GM12878 (cell line): Measurements from ENCODE around the gene NFILZ. TPM values are rescaled to one million over a fixed set of nuclear protein-coding genes. Genes with fewer than 3 reads are reported as not detected.

Experiments used
- ATAC-seq: fragments of 200-7000 bp; cut with Tn5 transposase; 3 replicates; pipeline ENCODE4 v1.9.1; 2020; ENCODE audit warnings: mild to moderate bottlenecking, moderate library complexity
- BruUV-seq: library from RNA; stranded (reverse); fragments of 400-500 nt; replicated peaks from 2 replicates; lab custom pipeline; 2021; lab: Mats Ljungman, UMichigan
- CTCF ChIA-PET: fragments of 300-600 bp; sonication (Branson Sonifier 250); formaldehyde crosslinking; extraction: SDS; loops from one replicate; lab custom pipeline; 2021; ENCODE audit warnings: inconsistent platforms; lab: Yijun Ruan, JAX
- POLR2A ChIA-PET: fragments of 350-600 bp; formaldehyde crosslinking; extraction: SDS; loops from one replicate; lab custom pipeline; 2021; ENCODE audit warnings: inconsistent platforms; lab: Charles Lee
- RAD21 ChIA-PET: fragments of 300-600 bp; sonication (Branson Sonifier 250); formaldehyde crosslinking; loops from one replicate; lab custom pipeline; 2023; ENCODE audit warnings: antibody characterized with exemption; ENCODE audit not compliant: unreplicated experiment; lab: Charles Lee
- SMC1A ChIA-PET: fragments of 300-600 bp; sonication (Branson Sonifier 250); formaldehyde crosslinking; loops from one replicate; lab custom pipeline; 2023; ENCODE audit not compliant: unreplicated experiment, uncharacterized antibody; lab: Charles Lee
- DNase-seq: peaks from one replicate; pipeline ENCODE4 v3.0.0-alpha.2; 2011; ENCODE audit warnings: low read depth, low spot score
- FAIRE-seq: peaks from 3 replicates; lab custom pipeline; 2011; peaks lifted over from hg19 to GRCh38; lab: Jason Lieb, UNC
- H2AFZ ChIP-seq: 2 replicates; pipeline ENCODE4 v1.6.0; 2011; ENCODE audit warnings: low read depth, low read length, control low read depth; ENCODE audit not compliant: control insufficient read depth
- H3K27ac ChIP-seq: 2 replicates; pipeline ENCODE4 v1.5.1; 2011; ENCODE audit warnings: control low read depth; ENCODE audit not compliant: control insufficient read depth, insufficient read depth
- H3K27me3 ChIP-seq, 2 experiments: replicated peaks in 1 of 2; 2 replicates each; pipeline versions ENCODE4 v1.6.0 to v1.6.1; 2011; ENCODE audit warnings: low read length in 1 of 2; ENCODE audit not compliant: control insufficient read depth in 2 of 2, insufficient read depth in 2 of 2
- H3K36me3 ChIP-seq, 2 experiments: 2 replicates each; pipeline ENCODE4 v1.5.1; 2011; ENCODE audit warnings: low read length in 1 of 2; ENCODE audit not compliant: control insufficient read depth in 2 of 2, insufficient read depth in 2 of 2
- H3K4me1 ChIP-seq: 2 replicates; pipeline ENCODE4 v1.6.1; 2011; ENCODE audit warnings: mild to moderate bottlenecking, low read length, moderate library complexity, mixed read lengths; ENCODE audit not compliant: control insufficient read depth, insufficient read depth
- H3K4me2 ChIP-seq: 2 replicates; pipeline ENCODE4 v1.6.0; 2011; ENCODE audit warnings: control low read depth; ENCODE audit not compliant: control insufficient read depth, insufficient read depth
- H3K4me3 ChIP-seq: fragments of 200-600 bp; sonication (generic); 2 replicates; pipeline ENCODE4 v1.5.1; 2016
- H3K79me2 ChIP-seq: 2 replicates; pipeline ENCODE4 v1.6.0; 2011; ENCODE audit warnings: low read length; ENCODE audit not compliant: control insufficient read depth, insufficient read depth
- H3K9ac ChIP-seq: 2 replicates; pipeline ENCODE4 v1.8.0; 2011; ENCODE audit warnings: low read length, control low read depth, mixed read lengths; ENCODE audit not compliant: control insufficient read depth, insufficient read depth
- H3K9me3 ChIP-seq: replicated peaks from 3 replicates; pipeline ENCODE4 v1.5.1; 2011; ENCODE audit warnings: mild to moderate bottlenecking, low read length; ENCODE audit not compliant: control insufficient read depth, insufficient read depth
- H4K20me1 ChIP-seq: 2 replicates; pipeline ENCODE4 v1.6.0; 2011; ENCODE audit not compliant: control insufficient read depth, insufficient read depth
- BACH1 ChIP-seq: fragments of 450-650 bp; IDR thresholded peaks from 2 replicates; pipeline ENCODE4 v1.6.1; 2017; ENCODE audit warnings: mild to moderate bottlenecking, borderline replicate concordance
- CREM ChIP-seq: IDR thresholded peaks from 2 replicates; pipeline ENCODE4 v1.6.1; 2014; ENCODE audit warnings: antibody characterized with exemption, low read depth
- E2F8 ChIP-seq: fragments of 450-650 bp; IDR thresholded peaks from 2 replicates; pipeline ENCODE4 v1.6.1; 2018; ENCODE audit warnings: mild to moderate bottlenecking, low read depth, moderate library complexity; ENCODE audit not compliant: partially characterized antibody
- EED ChIP-seq: sonication (generic); IDR thresholded peaks from 2 replicates; pipeline ENCODE4 v1.6.1; 2016; ENCODE audit warnings: antibody characterized with exemption, low read depth
- EGR1 ChIP-seq, 2 experiments: IDR thresholded peaks; 1 replicate in 1 of 2; 2 replicates in 1 of 2; pipeline ENCODE4 v1.6.1; 2011 to 2012; ENCODE audit warnings: low read depth in 2 of 2, low read length in 2 of 2, borderline replicate concordance in 1 of 2, mild to moderate bottlenecking in 1 of 2, moderate library complexity in 1 of 2
- IKZF1 ChIP-seq: fragments of 450-650 bp; conservative IDR thresholded peaks from 2 replicates; pipeline ENCODE4 v1.6.1; 2017; ENCODE audit warnings: antibody characterized with exemption, mild to moderate bottlenecking
- MEF2B ChIP-seq: fragments of 450-650 bp; IDR thresholded peaks from 2 replicates; pipeline ENCODE4 v1.6.1; 2018; ENCODE audit warnings: mild to moderate bottlenecking, moderate library complexity; ENCODE audit not compliant: partially characterized antibody, poor library complexity, severe bottlenecking
- MXI1 ChIP-seq: fragments of 150-350 bp; IDR thresholded peaks from 2 replicates; pipeline ENCODE4 v1.6.1; 2011; ENCODE audit warnings: low read depth, mild to moderate bottlenecking, inconsistent platforms, low read length, improper control_type of control experiment
- MYB ChIP-seq: fragments of 150-350 bp; IDR thresholded peaks from 2 replicates; pipeline ENCODE4 v1.6.1; 2014; ENCODE audit warnings: mild to moderate bottlenecking, low read depth, low read length, borderline replicate concordance
- NRF1 ChIP-seq: conservative IDR thresholded peaks from 2 replicates; pipeline ENCODE4 v1.6.1; 2011; ENCODE audit warnings: mild to moderate bottlenecking, low read depth, low read length, improper control_type of control experiment
- POLR2AphosphoS5 ChIP-seq: IDR thresholded peaks from 2 replicates; pipeline ENCODE4 v1.6.1; 2011; ENCODE audit warnings: mild to moderate bottlenecking, low read length, inconsistent platforms
- SMC3 ChIP-seq: IDR thresholded peaks from 2 replicates; pipeline ENCODE4 v1.6.1; 2011; ENCODE audit warnings: low read length, improper control_type of control experiment, borderline replicate concordance
- USF2 ChIP-seq: IDR thresholded peaks from 2 replicates; pipeline ENCODE4 v1.6.1; 2011; ENCODE audit warnings: low read depth, low read length, improper control_type of control experiment, borderline replicate concordance
- ZNF24 ChIP-seq: fragments of 450-650 bp; IDR thresholded peaks from 2 replicates; pipeline ENCODE4 v1.6.1; 2017; ENCODE audit warnings: antibody characterized with exemption, mild to moderate bottlenecking
- ZSCAN29 ChIP-seq: fragments of 450-650 bp; IDR thresholded peaks from 2 replicates; pipeline ENCODE4 v1.6.1; 2017; ENCODE audit warnings: mild to moderate bottlenecking, moderate library complexity
- WGBS: methylation state at CpG from one replicate; pipeline ENCODE4 v1.1.6; 2016; ENCODE audit warnings: low lambda C conversion rate; ENCODE audit not compliant: insufficient replicate concordance, insufficient coverage; ENCODE audit errors: missing lambda C conversion rate; 5-methylcytosine and 5-hydroxymethylcytosine counted together
- in situ Hi-C: fragments of 300-500 bp; cut with MboI; formaldehyde crosslinking; loops from 9 replicates; pipeline ENCODE4 v1.14.3; 2018; ENCODE audit warnings: mixed read lengths
- intact Hi-C: fragments of 100-400 bp; cut with micrococcal nuclease; formaldehyde crosslinking; loops from one replicate; pipeline ENCODE4 v1.14.2; 2022; ENCODE audit not compliant: unreplicated experiment
- polyA plus RNA-seq, 11 experiments: library from polyadenylated mRNA; depleted of rRNA in 4 of 11; unstranded in 6 of 11; stranded (reverse) in 5 of 11; fragments of >200 nt; fragmentation: Nextera tagmentation in 4 of 11; fragmentation: Illumina TruSeq in 1 of 11; extraction: Ambion mirVana in 4 of 11; extraction: Trizol in 1 of 11; gene quantifications; 1 replicate in 1 of 11; 2 replicates in 10 of 11; pipeline versions ENCODE4 v1.2.1 to v1.2.3, GENCODE V29; 2011 to 2016; ENCODE audit warnings: inconsistent platforms in 2 of 11, missing spikeins in 2 of 11, low read depth in 1 of 11
- total RNA-seq, 4 experiments: library from RNA; depleted of rRNA in 3 of 4; stranded (reverse); fragments of >200 nt in 3 of 4; fragmentation: Illumina TruSeq in 1 of 4; extraction: Trizol in 1 of 4; gene quantifications; 2 replicates each; pipeline versions ENCODE4 v1.2.1 to v1.2.3, GENCODE V29; 2013 to 2021
- TF ChIP-seq, protein P1 (sequence below): fragments of 450-650 bp; IDR thresholded peaks from 2 replicates; pipeline ENCODE4 v1.6.1; 2016; ENCODE audit warnings: mild to moderate bottlenecking

Gene NFILZ
- total and polyA plus RNA-seq, 10 of the 15 experiments (the other 5 are each of a cell fraction or from before 2014, with no cell fraction given): not detected

GRCh38 chr19:8666814-8667405, 36.5 kb downstream of the NFILZ start:
- POLR2A ChIA-PET: no interaction called here
- ATAC-seq: no peak
- Histone ChIP-seq H3K4me3 (no peak overlapping the region), H3K4me1 (no peaks in the 10 kb centered on the region), H3K9ac (no peak overlapping the region), H3K27ac (no peak overlapping the region), H3K4me2 (no peak overlapping the region), H2AFZ (no peak overlapping the region), H3K9me3 (no peaks in the 10 kb centered on the region; the same call in 2 of the 3 replicates), H3K27me3 (no peaks in the 10 kb centered on the region), H4K20me1 (no peaks in the 10 kb centered on the region), H3K36me3 (no peaks in the 10 kb centered on the region), H3K79me2 (no peaks in the 10 kb centered on the region)
- in situ Hi-C loops: no loop called here
- TF ChIP-seq IKZF1 (no peak), POLR2AphosphoS5 (no peak), EGR1 (IDR thresholded peaks at IDR 0.05; ENCODE audit: borderline replicate concordance in 1 of 2, low read depth in 2 of 2, low read length in 2 of 2) (no peak), CREM (no peak), E2F8 (no peak), BACH1 (no peak), ZNF24 (no peak), MEF2B (no peak), NRF1 (no peak), ZSCAN29 (no peak), MXI1 (no peak), EED (no peak), USF2 (no peak), SMC3 (no peak), MYB (no peak)
- TF ChIP-seq, protein P1, sequence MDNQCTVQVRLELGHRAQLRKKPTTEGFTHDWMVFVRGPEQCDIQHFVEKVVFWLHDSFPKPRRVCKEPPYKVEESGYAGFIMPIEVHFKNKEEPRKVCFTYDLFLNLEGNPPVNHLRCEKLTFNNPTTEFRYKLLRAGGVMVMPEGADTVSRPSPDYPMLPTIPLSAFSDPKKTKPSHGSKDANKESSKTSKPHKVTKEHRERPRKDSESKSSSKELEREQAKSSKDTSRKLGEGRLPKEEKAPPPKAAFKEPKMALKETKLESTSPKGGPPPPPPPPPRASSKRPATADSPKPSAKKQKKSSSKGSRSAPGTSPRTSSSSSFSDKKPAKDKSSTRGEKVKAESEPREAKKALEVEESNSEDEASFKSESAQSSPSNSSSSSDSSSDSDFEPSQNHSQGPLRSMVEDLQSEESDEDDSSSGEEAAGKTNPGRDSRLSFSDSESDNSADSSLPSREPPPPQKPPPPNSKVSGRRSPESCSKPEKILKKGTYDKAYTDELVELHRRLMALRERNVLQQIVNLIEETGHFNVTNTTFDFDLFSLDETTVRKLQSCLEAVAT: no peak
- no peak for DNase-seq
- no peak for FAIRE-seq
- RAD21 ChIA-PET: no interaction called here
- no TSS peak for BruUV-seq
- WGBS: 22% methylated on average over 9 of the region's 9 CpGs
- intact Hi-C loops: no loop called here
- CTCF ChIA-PET: no interaction called here
- SMC1A ChIA-PET: no interaction called here
